Thyroid gland (tissue), 4 donors: ENCODE measurements around the gene PSMG3. TPM values are rescaled to one million over a fixed set of nuclear protein-coding genes. Genes with fewer than 3 reads are reported as not detected.
A peak's percentile ranks its signal among the peaks of the same experiment; 100 is the strongest.

Experiments used
- DNase-seq, 2 donors: peaks; one replicate each; pipeline ENCODE4 v3.0.0-alpha.2; 2019
- H3K27ac ChIP-seq, 3 donors: fragments of 200-600 bp; sonication (generic); 1 replicate in 2 of 3; 2 replicates in 1 of 3; pipeline ENCODE4 v1.5.1; 2016 to 2019; ENCODE audit warnings: mild to moderate bottlenecking in 1 of 3, moderate library complexity in 1 of 3
- H3K27me3 ChIP-seq: fragments of 200-600 bp; sonication (generic); one replicate; pipeline ENCODE4 v1.5.1; 2019
- H3K36me3 ChIP-seq, 2 donors: fragments of 200-600 bp; sonication (generic); one replicate each; pipeline ENCODE4 v1.5.1; 2016 to 2019
- H3K4me1 ChIP-seq, 2 donors: fragments of 200-600 bp; sonication (generic); one replicate each; pipeline ENCODE4 v1.5.1; 2017 to 2019
- H3K4me3 ChIP-seq, 3 donors: fragments of 200-600 bp; sonication (generic); replicated peaks in 1 of 3; 1 replicate in 2 of 3; 2 replicates in 1 of 3; pipeline ENCODE4 v1.5.1; 2016; ENCODE audit warnings: mild to moderate bottlenecking in 1 of 3
- H3K9me3 ChIP-seq: fragments of 200-600 bp; sonication (generic); one replicate; pipeline ENCODE4 v1.5.1; 2017
- POLR2A ChIP-seq, 2 donors: fragments of 450-650 bp; IDR thresholded peaks; one replicate each; pipeline ENCODE4 v1.6.1; 2017; ENCODE audit warnings: antibody characterized with exemption in 2 of 2, mild to moderate bottlenecking in 2 of 2, moderate library complexity in 1 of 2
- WGBS, 2 donors: methylation state at CpG; one replicate each; pipeline ENCODE4 v1.1.5; 2017; 5-methylcytosine and 5-hydroxymethylcytosine counted together
- intact Hi-C: fragments of 100-400 bp; cut with DNase I; formaldehyde crosslinking; loops from one replicate; pipeline ENCODE4 v1.15.1; 2023
- total RNA-seq, 4 donors: library from RNA; depleted of rRNA; stranded (reverse); fragments of >200 nt; gene quantifications; one replicate each; pipeline ENCODE4 v1.2.3, GENCODE V29; 2016
- TF ChIP-seq, protein P1 (sequence below), 6 experiments: fragments of 200-600 bp in 3 of 6; fragments of 450-650 bp in 3 of 6; sonication (generic) in 3 of 6; IDR thresholded peaks; one replicate each; pipeline ENCODE4 v1.5.1; 2016 to 2019; ENCODE audit warnings: antibody characterized with exemption in 6 of 6, mild to moderate bottlenecking in 2 of 6, inconsistent platforms in 1 of 6, moderate library complexity in 1 of 6

PSMG3 gene
- total RNA-seq, 4 donors from 2014 or later, result 28.1 to 65.6 (median 50.2) TPM

DNA sequence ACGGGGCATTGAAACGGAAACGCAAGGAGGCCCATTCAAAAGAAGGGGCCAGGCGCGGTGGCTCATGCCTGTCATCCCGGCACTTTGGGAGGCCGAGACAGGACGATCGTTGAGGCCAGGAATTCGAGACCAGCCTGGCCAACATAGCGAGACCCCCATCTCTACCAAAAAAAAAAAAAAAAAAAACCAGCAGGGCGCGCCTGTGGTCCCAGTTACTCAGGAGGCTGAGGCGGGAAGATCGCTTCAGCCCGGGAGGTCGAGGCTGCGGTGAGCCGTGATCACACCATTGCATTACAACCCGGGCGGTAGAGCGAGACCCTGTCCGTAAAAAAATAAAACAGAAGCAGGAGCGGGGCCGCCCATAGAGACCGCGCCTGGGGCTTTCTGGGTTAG is 396 bp downstream of the PSMG3 start:
- peak overlapping the region; percentile 57 to 89 (median 61) for H3K4me3 ChIP-seq
- intact Hi-C loops, result no loop called here
- peaks cover 17 to 37% of the 10 kb centered on the region in 2 donors for H3K4me1 ChIP-seq
- no peak for DNase-seq
- 23 to 27% methylated on average over 25 to 26 of the region's 27 CpGs for WGBS, 2 donors
- TF ChIP-seq, protein P1, sequence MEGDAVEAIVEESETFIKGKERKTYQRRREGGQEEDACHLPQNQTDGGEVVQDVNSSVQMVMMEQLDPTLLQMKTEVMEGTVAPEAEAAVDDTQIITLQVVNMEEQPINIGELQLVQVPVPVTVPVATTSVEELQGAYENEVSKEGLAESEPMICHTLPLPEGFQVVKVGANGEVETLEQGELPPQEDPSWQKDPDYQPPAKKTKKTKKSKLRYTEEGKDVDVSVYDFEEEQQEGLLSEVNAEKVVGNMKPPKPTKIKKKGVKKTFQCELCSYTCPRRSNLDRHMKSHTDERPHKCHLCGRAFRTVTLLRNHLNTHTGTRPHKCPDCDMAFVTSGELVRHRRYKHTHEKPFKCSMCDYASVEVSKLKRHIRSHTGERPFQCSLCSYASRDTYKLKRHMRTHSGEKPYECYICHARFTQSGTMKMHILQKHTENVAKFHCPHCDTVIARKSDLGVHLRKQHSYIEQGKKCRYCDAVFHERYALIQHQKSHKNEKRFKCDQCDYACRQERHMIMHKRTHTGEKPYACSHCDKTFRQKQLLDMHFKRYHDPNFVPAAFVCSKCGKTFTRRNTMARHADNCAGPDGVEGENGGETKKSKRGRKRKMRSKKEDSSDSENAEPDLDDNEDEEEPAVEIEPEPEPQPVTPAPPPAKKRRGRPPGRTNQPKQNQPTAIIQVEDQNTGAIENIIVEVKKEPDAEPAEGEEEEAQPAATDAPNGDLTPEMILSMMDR (IDR thresholded peaks at IDR 0.05), result no peak
- TF ChIP-seq POLR2A (IDR thresholded peaks at IDR 0.05), result no peak
- H3K36me3 ChIP-seq, result no peaks in the 10 kb centered on the region
- no peaks in the 10 kb centered on the region for H3K27me3 ChIP-seq
- H3K27ac ChIP-seq, result peak overlapping the region in 2 of 3 donors; percentile 73 to 93
- H3K9me3 ChIP-seq, result no peaks in the 10 kb centered on the region

DNA sequence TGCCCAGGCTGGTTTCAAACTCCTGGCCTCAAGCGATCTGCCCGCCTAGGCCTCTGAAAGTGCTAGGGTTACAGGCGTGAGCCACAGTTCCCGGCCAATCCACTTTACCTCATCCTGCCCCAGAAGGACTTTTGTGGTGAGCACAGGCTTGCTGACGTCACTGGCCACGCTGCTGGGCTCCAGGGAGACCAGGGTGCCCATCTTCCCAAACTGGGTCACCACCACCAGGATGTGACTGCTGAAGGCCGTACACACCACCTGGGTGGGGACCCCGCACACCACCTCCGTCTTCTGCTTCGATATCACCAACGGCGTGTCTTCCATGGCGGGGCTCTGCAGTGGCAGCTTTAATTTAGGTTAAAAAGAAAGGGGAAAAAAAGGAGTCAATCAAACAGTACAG is 816 bp downstream of the PSMG3 start:
- Histone ChIP-seq H3K4me1 (peaks cover 17 to 37% of the 10 kb centered on the region in 2 donors), H3K27ac (peak overlapping the region in 1 of 3 donors; percentile 73), H3K27me3 (no peaks in the 10 kb centered on the region), H3K9me3 (no peaks in the 10 kb centered on the region), H3K36me3 (no peaks in the 10 kb centered on the region), H3K4me3 (peak overlapping the region in 1 of 3 donors; percentile 89)
- intact Hi-C loops, result no loop called here
- TF ChIP-seq, protein P1 (IDR thresholded peaks at IDR 0.05), result no peak
- TF ChIP-seq POLR2A (IDR thresholded peaks at IDR 0.05), result no peak
- no peak for DNase-seq
- 80 to 85% methylated on average over 10 to 13 of the region's 13 CpGs for WGBS, 2 donors

DNA sequence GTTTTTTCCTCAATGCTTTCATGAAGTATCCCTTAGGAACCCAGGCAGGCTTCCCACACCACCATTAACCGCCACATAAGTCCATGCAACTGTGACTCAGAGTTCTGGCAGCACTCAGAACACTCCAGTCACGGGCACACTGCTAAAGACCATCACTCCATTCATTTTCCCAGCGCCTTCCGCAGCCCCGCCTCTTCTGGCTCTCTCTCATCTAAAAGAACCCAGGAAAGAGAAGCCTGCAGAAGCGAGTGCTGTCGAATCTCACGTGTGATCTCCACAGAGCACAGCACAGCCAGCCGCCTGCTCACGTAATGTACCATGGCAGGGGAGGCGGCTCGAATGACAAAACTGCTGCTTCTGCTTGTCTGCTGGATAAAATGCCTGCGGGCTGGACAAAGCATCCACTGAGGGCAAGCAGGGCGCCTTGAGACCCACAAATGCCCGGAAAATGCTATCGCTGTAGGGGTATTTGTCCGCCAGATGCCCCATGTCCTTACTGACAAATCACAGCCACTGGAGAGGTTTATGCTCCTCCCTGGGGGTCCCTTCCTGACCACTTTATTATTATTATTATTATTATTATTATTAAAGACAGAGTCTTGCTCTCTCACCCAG is 1.8 kb downstream of the PSMG3 start:
- intact Hi-C loops, result no loop called here
- WGBS, 2 donors, result 87 to 97% methylated on average over 17 of the region's 17 CpGs
- Histone ChIP-seq H3K4me3 (no peak overlapping the region), H3K4me1 (peaks cover 17 to 37% of the 10 kb centered on the region in 2 donors), H3K9me3 (no peaks in the 10 kb centered on the region), H3K36me3 (no peaks in the 10 kb centered on the region), H3K27me3 (no peaks in the 10 kb centered on the region), H3K27ac (peak overlapping the region in 1 of 3 donors; percentile 56)
- TF ChIP-seq, protein P1 (IDR thresholded peaks at IDR 0.05), result no peak
- TF ChIP-seq POLR2A (IDR thresholded peaks at IDR 0.05), result no peak
- no peak for DNase-seq

DNA sequence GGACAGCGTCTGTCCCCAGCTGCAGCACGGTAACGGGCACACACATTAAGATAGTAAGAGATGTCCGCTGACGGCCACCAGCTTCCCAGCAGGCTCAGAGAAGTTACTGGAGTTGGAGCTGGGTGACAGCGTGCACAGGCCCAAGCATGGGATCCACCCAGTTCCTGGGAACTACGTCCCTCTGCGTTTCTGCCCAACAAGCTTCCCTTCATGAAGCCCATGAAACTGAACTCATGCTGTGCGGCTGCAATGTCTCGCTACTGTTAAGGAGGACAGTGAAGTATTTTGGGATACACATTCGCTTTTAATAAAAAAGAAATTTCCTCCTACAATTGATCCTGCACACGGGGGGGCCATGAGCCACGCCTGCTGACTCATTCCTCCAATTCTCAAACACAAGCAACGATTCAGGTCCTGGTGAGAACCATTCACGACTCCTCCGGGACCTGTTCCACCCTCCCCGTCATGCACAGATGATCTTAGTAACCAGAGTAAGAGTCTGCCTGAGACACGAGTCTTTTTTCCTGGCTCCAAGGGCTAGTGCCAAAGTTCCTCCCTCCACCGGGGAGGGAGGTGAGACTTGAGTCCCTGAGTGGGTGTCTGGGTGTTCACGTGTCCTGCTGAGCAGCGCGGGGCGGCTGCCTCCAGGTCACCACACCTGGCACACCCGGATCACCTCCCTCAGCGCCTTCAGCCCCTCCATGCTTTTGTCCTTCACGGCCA is 2.6 kb downstream of the PSMG3 start:
- TF ChIP-seq POLR2A (IDR thresholded peaks at IDR 0.05), result peak in 1 of 2 donors; percentile 39
- TF ChIP-seq, protein P1 (IDR thresholded peaks at IDR 0.05), result no peak
- peak; percentile 80 to 83 for DNase-seq
- intact Hi-C loops, result no loop called here
- Histone ChIP-seq H3K4me3 (no peak overlapping the region), H3K36me3 (no peaks in the 10 kb centered on the region), H3K9me3 (no peaks in the 10 kb centered on the region), H3K4me1 (peaks cover 17 to 37% of the 10 kb centered on the region in 2 donors), H3K27me3 (no peaks in the 10 kb centered on the region), H3K27ac (peak overlapping the region in 2 of 3 donors; percentile 4 to 56)
- 71 to 82% methylated on average over 26 of the region's 26 CpGs for WGBS, 2 donors

DNA sequence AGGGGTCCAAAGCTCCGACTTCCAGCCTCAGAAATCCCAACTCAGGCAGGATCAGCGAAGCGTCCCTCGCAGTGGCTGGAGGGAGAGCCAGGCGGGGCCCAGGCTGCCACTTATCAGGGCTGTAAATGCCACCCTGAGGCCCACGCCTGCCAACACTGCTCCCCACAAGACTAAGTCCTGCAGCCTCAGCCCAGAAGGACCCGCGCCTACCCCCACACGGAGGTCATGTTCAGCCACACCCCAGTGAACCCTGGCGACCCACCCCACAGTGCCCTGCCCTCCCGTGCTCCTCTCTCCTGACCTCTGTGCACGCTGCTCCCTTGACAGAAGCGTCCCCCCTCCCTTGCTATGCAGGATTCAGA is 3.2 kb downstream of the PSMG3 start:
- Histone ChIP-seq H3K27ac (peak overlapping the region in 2 of 3 donors; percentile 4 to 56), H3K4me1 (peaks cover 17 to 36% of the 10 kb centered on the region in 2 donors), H3K27me3 (no peaks in the 10 kb centered on the region), H3K36me3 (no peaks in the 10 kb centered on the region), H3K4me3 (no peak overlapping the region), H3K9me3 (no peaks in the 10 kb centered on the region)
- intact Hi-C loops, result no loop called here
- 72 to 81% methylated on average over 9 to 13 of the region's 13 CpGs for WGBS, 2 donors
- TF ChIP-seq POLR2A (IDR thresholded peaks at IDR 0.05), result no peak
- TF ChIP-seq, protein P1 (IDR thresholded peaks at IDR 0.05), result no peak
- peak; percentile 35 to 43 for DNase-seq
